Measurements from ENCODE around the gene SEZ6L2. TPM values are rescaled to one million over a fixed set of nuclear protein-coding genes. Genes with fewer than 3 reads are reported as not detected.

The SEZ6L2 gene
- total RNA-seq, 2 experiments from 2014 or later, result not detected

DNA sequence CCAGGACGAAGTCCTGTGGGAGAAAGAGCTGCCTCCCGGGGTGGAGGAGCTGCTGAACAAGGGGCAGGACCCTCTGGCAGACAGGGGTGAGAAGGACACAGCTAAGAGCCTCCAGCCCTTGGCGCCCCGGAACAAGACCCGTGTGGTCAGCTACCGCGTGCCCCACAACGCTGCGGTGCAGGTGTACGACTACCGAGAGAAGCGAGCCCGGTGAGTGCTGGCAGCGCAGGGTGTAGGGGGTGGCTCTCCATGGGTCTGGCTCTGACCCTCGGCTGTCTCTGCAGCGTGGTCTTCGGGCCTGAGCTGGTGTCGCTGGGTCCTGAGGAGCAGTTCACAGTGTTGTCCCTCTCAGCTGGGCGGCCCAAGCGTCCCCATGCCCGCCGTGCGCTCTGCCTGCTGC lies 57.7 kb downstream of the SEZ6L2 start:
- no peak overlapping the region for H3K4me3 ChIP-seq (ENCODE audit: low read length)
- H3K9me3 ChIP-seq (ENCODE audit: control insufficient read depth in 1 of 2, insufficient read depth in 1 of 2, low read length in 2 of 2), result no peaks in the 10 kb centered on the region
- no peaks in the 10 kb centered on the region for H3K27me3 ChIP-seq (ENCODE audit: control insufficient read depth in 1 of 2, insufficient read depth in 2 of 2, low read length in 2 of 2)
- peaks cover 92% of the 10 kb centered on the region for H3K36me3 ChIP-seq (ENCODE audit: insufficient read depth, low read length)
- POLR2A ChIA-PET, result interaction anchor here (2.0 kb wide), 1 partner anchor 34 kb away, joined by 7 read pairs; no protein-coding TSS in a partner anchor
- CTCF ChIA-PET, result interaction anchor here (1.1 kb wide), 2 partner anchors 34 to 74 kb away, joined by 3 read pairs; no protein-coding TSS in a partner anchor
- Mint-ChIP-seq H3K4me1 (ENCODE audit: low read depth) (no peaks in the 10 kb centered on the region), H3K27me3 (no peaks in the 10 kb centered on the region), H3K4me3 (no peak overlapping the region), H3K9me3 (no peaks in the 10 kb centered on the region), H3K27ac (no peak overlapping the region), H3K36me3 (ENCODE audit: low read depth) (peaks cover 84% of the 10 kb centered on the region)
- DNase-seq (no peak), ATAC-seq (ENCODE audit: poor library complexity) (no peak)
- TF ChIP-seq, protein P1, sequence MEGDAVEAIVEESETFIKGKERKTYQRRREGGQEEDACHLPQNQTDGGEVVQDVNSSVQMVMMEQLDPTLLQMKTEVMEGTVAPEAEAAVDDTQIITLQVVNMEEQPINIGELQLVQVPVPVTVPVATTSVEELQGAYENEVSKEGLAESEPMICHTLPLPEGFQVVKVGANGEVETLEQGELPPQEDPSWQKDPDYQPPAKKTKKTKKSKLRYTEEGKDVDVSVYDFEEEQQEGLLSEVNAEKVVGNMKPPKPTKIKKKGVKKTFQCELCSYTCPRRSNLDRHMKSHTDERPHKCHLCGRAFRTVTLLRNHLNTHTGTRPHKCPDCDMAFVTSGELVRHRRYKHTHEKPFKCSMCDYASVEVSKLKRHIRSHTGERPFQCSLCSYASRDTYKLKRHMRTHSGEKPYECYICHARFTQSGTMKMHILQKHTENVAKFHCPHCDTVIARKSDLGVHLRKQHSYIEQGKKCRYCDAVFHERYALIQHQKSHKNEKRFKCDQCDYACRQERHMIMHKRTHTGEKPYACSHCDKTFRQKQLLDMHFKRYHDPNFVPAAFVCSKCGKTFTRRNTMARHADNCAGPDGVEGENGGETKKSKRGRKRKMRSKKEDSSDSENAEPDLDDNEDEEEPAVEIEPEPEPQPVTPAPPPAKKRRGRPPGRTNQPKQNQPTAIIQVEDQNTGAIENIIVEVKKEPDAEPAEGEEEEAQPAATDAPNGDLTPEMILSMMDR (IDR thresholded peaks at IDR 0.05), result no peak
- intact Hi-C loops (cut with DNase I, micrococcal nuclease), result no loop called here
- no peak overlapping the region for H3K27ac ChIP-seq (ENCODE audit: low read depth in 1 of 2, low read length in 2 of 2)
- no peaks in the 10 kb centered on the region for H3K4me1 ChIP-seq (ENCODE audit: insufficient read depth, low read length)

DNA sequence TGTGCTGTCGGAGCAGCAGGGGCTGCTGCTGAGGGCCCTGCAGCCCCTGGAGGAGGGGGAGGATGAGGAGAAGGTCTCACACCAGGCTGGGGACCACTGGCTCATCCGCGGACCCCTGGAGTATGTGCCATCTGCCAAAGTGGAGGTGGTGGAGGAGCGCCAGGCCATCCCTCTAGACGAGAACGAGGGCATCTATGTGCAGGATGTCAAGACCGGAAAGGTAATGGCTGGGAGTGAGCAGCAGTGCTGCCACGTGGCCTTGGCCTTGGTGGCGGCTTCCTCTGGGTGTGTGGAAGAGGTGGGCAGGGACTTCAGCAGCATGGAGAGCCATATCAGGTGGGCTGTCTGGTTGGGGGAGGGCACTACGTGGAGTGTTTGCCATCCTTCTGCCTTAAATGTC lies 59.1 kb downstream of the SEZ6L2 start:
- ChIA-PET CTCF (interaction anchor here (0.7 to 2.9 kb wide), 4 partner anchors 8 to 215 kb away, joined by 3 to 19 read pairs (median 3); no protein-coding TSS in a partner anchor), POLR2A (interaction anchor here (0.9 to 2.0 kb wide), 2 partner anchors 12 to 33 kb away, joined by 3 to 7 read pairs; no protein-coding TSS in a partner anchor)
- Histone ChIP-seq H3K27me3 (ENCODE audit: control insufficient read depth in 1 of 2, insufficient read depth in 2 of 2, low read length in 2 of 2) (no peaks in the 10 kb centered on the region), H3K9me3 (ENCODE audit: control insufficient read depth in 1 of 2, insufficient read depth in 1 of 2, low read length in 2 of 2) (no peaks in the 10 kb centered on the region), H3K4me1 (ENCODE audit: insufficient read depth, low read length) (no peaks in the 10 kb centered on the region), H3K27ac (ENCODE audit: low read depth in 1 of 2, low read length in 2 of 2) (no peak overlapping the region), H3K36me3 (ENCODE audit: insufficient read depth, low read length) (peaks cover 92% of the 10 kb centered on the region), H3K4me3 (ENCODE audit: low read length) (no peak overlapping the region)
- no peak overlapping the region for H3K27ac Mint-ChIP-seq
- H3K4me3 Mint-ChIP-seq, result no peak overlapping the region
- peaks cover 83% of the 10 kb centered on the region for H3K36me3 Mint-ChIP-seq (ENCODE audit: low read depth)
- no peaks in the 10 kb centered on the region for H3K9me3 Mint-ChIP-seq
- no peak for DNase-seq
- H3K4me1 Mint-ChIP-seq (ENCODE audit: low read depth), result no peaks in the 10 kb centered on the region
- intact Hi-C loops (cut with DNase I, micrococcal nuclease), result no loop called here
- H3K27me3 Mint-ChIP-seq, result no peaks in the 10 kb centered on the region
- TF ChIP-seq, protein P1 (IDR thresholded peaks at IDR 0.05), result no peak
- no peak for ATAC-seq (ENCODE audit: poor library complexity)

DNA sequence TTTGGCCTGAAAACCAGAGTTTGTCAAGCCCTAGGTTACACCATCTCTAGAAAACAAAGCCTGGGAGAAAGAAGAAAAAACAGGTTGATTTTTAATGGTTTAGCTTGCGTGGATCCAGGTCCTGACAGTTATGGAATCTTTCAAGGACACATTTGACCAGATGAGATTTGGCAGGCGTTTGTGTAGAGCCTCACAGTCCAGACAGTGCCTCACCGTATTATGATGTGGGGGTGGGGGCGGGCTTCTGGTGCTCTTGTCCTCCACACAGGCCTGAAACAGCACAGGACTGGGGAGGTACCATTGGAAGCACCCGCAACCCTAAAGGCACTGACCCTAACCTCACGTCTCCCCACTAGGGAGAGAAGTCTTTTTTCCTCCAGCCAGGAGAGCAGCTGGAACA lies 59.5 kb downstream of the SEZ6L2 start:
- TF ChIP-seq, protein P1 (IDR thresholded peaks at IDR 0.05), result no peak
- Histone ChIP-seq H3K36me3 (ENCODE audit: insufficient read depth, low read length) (peaks cover 92% of the 10 kb centered on the region), H3K4me3 (ENCODE audit: low read length) (no peak overlapping the region), H3K27me3 (ENCODE audit: control insufficient read depth in 1 of 2, insufficient read depth in 2 of 2, low read length in 2 of 2) (no peaks in the 10 kb centered on the region), H3K27ac (ENCODE audit: low read depth in 1 of 2, low read length in 2 of 2) (no peak overlapping the region), H3K9me3 (ENCODE audit: control insufficient read depth in 1 of 2, insufficient read depth in 1 of 2, low read length in 2 of 2) (no peaks in the 10 kb centered on the region), H3K4me1 (ENCODE audit: insufficient read depth, low read length) (no peaks in the 10 kb centered on the region)
- intact Hi-C loops (cut with DNase I, micrococcal nuclease), result no loop called here
- H3K27me3 Mint-ChIP-seq, result no peaks in the 10 kb centered on the region
- no peaks in the 10 kb centered on the region for H3K9me3 Mint-ChIP-seq
- ATAC-seq (ENCODE audit: poor library complexity), result no peak
- no peak overlapping the region for H3K27ac Mint-ChIP-seq
- no peaks in the 10 kb centered on the region for H3K4me1 Mint-ChIP-seq (ENCODE audit: low read depth)
- peaks cover 83% of the 10 kb centered on the region for H3K36me3 Mint-ChIP-seq (ENCODE audit: low read depth)
- no peak overlapping the region for H3K4me3 Mint-ChIP-seq
- ChIA-PET CTCF (interaction anchor here (0.7 to 2.9 kb wide), 4 partner anchors 9 to 216 kb away, joined by 3 to 19 read pairs (median 3); no protein-coding TSS in a partner anchor), POLR2A (interaction anchor here (0.9 to 2.0 kb wide), 2 partner anchors 12 to 32 kb away, joined by 3 to 7 read pairs; no protein-coding TSS in a partner anchor)
- DNase-seq, result no peak
